Effector CD4-positive, alpha-beta T cell (primary cell): ENCODE results near the gene PAX4.
"Not testable (repeated sequence)": the region's sequence is repeated elsewhere in the genome, so short reads cannot be mapped to it uniquely, and the experiment has no call there.

Experiments
- DNase-seq: peaks from one replicate; pipeline ENCODE4 v3.0.0-alpha.2; 2020

PAX4 gene

GRCh38 chr7:127584648-127585043, 33.3 kb downstream of the PAX4 start:
- no peak for DNase-seq

GRCh38 chr7:127582361-127582760, 35.6 kb downstream of the PAX4 start:
- no peak for DNase-seq

- no peak for DNase-seq
These were observed 36.2 kb downstream of the PAX4 start for GRCh38 chr7:127581716-127582115.

- no peak for DNase-seq
These were observed 37.3 kb downstream of the PAX4 start for GRCh38 chr7:127580612-127581011.

- DNase-seq, result no peak
These were observed 39.1 kb downstream of the PAX4 start for GRCh38 chr7:127578711-127579275.

- no peak for DNase-seq
These were observed 39.8 kb downstream of the PAX4 start for GRCh38 chr7:127578036-127578684.

- no peak for DNase-seq
These were observed 46.0 kb downstream of the PAX4 start for GRCh38 chr7:127571741-127572505.

- not testable (repeated sequence) for DNase-seq
These were observed 49.9 kb downstream of the PAX4 start for GRCh38 chr7:127568034-127568433.

GRCh38 chr7:127566242-127566641, 51.7 kb downstream of the PAX4 start:
- no peak for DNase-seq
